Measurements from ENCODE around the gene C17orf113. TPM values are rescaled to one million over a fixed set of nuclear protein-coding genes. Genes with fewer than 3 reads are reported as not detected.

C17orf113 gene
- polyA plus RNA-seq, 3 donors, result 0.12 to 1.5 (median 0.22) TPM

DNA sequence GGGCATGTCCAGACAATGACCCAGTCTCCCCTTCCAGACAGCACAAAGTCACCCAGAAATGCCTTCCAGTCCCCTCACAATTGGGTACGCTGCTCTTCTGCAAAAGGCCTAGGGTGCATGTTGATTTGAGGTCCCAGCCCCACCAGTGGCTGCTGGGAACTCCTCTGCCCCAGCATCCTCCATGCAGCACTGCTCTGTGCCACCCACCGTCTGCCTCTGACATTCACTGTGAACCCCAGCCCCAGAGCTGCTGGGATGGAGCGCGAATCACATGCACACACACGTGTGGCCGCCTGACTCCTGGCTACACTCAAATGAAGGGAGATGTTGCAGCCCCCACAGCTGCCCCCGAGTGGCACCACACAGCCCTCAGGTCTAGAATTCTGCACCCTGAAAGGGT, 1.2 kb upstream of the C17orf113 start:
- no peak overlapping the region for H3K27ac ChIP-seq (ENCODE audit: low read depth, low read length)
- WGBS, 3 donors, result 91 to 95% (median 94%) methylated on average over 7 of the region's 7 CpGs

DNA sequence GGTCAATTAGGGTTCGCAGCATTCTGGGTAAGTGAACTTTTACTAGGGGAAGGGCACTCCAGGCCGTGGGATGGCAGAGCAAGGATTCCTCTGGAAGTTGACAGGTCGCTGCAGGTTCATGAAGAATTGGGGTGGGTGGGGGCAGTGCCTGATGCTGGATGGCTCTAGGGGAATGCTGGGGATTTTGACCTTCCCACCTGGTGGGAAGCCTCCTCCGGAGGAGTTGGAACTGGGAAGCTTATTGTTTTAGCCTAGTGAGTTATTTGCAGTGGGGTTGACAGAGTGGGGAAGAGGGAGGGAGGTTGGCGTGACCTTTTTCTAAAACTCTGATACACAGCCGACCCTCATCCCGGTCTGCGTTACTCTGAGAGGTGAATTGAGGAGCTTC, 606 bp upstream of the C17orf113 start:
- 31 to 66% (median 64%) methylated on average over 8 of the region's 8 CpGs for WGBS, 3 donors
- no peak overlapping the region for H3K27ac ChIP-seq (ENCODE audit: low read depth, low read length)

DNA sequence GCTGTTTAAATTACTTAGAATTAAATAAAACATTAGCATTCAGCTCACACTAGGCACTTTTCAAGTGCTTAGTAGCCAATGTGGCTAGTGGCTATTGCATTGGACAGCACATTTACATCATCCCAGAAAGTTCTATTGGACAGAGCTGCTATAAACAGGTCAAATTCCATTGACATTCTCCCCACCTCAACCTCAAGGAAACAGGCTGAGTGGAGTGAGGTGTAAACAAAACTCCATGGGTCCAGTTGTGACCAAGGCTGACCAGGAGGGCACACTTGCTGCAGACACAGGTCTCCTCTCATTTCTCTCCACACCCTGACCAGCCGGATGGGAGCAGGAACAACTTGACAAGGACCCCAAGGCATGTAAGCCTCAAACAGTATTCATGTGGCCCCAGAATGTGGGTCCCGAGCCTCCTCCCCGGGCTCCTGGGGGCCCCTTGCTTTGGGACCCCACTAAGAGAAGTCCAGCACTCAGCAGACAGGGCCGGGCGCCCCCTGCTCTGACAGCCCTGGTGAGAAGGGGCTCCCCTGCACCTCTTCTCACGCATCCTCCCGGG, 488 bp downstream of the C17orf113 start:
- WGBS, 3 donors, result 0 to 2% (median 0%) methylated on average over 7 of the region's 7 CpGs
- H3K27ac ChIP-seq (ENCODE audit: low read depth, low read length), result no peak overlapping the region

DNA sequence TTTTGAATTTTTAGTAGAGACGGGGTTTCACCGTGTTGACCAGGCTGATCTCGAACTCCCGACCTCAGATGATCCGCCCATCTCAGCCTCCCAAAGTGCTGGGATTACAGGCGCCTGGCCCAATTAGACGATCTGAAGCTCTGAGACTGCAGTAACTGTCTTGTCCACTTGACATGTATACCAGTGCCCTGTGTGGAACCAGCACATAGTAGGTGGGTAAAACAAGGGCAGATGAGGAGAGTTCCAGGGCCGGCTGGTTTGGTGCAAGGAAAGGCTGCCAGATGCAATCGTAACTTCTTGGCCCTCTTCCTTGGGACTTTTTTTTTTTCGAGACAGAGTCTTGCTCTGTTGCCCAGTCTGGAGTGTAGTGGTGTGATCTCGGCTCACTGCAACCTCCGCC, 3.1 kb downstream of the C17orf113 start:
- no peak overlapping the region for H3K27ac ChIP-seq (ENCODE audit: low read depth, low read length)
- WGBS, 3 donors, result 86 to 90% (median 86%) methylated on average over 12 of the region's 12 CpGs

DNA sequence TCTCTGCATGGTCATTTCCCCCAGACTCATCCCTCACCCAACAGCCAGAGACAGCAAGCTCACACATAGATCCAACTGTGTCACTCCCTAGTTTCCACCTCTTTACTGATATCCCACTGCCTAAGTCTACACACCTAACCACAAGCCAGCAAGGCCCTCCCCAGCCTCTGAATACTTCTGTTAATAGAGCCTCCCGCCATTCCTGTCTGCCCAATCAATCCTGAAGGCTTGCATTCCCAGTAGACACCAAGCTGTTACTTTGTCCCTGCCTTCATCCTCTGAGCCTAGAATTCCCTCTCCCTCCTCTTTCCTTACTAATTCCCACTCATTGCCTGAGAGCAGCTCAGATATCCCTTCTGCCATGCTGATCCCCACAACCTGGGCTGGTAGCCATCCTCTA, 4.7 kb downstream of the C17orf113 start:
- WGBS, 3 donors, result 81 to 91% (median 89%) methylated on average over 1 of the region's 1 CpG
- H3K27ac ChIP-seq (ENCODE audit: low read depth, low read length), result no peak overlapping the region

DNA sequence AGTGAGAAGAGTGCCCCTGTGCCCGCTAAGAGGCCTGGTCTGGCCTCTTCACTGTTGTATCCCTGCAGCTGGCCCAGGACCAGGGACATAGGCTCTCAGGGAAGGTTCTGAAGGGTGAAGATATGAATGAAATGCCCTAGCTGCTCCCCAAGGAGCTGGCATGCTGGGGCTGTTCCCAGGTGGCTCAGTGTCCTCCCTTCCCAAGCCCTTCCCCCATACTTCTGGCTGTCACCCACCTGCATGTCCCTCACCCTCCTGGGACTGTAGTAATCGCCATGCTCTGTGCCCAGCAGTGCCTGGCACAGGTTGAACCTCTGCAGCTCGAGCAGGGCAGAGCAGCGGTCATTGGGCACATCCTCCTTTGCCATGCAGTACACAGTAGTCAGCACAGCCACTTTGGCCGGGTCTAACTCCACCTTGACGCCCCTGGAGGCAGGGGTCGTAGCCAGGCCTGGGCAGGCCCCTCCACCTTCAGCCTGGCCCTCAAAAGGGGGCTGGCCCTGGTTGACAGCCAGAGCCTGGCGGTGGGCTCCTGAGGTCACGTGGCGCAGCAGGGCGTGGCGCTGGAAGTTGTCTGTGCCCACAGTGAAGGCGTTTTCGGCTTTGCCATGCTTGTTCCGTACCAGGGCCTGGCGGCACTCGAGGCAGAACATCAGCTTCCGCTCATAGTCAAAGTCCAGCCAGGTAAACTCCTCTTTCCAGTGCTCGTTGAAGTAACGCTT, 7.6 kb downstream of the C17orf113 start:
- no peak overlapping the region for H3K27ac ChIP-seq (ENCODE audit: low read depth, low read length)
- 81 to 95% (median 91%) methylated on average over 20 of the region's 20 CpGs for WGBS, 3 donors

DNA sequence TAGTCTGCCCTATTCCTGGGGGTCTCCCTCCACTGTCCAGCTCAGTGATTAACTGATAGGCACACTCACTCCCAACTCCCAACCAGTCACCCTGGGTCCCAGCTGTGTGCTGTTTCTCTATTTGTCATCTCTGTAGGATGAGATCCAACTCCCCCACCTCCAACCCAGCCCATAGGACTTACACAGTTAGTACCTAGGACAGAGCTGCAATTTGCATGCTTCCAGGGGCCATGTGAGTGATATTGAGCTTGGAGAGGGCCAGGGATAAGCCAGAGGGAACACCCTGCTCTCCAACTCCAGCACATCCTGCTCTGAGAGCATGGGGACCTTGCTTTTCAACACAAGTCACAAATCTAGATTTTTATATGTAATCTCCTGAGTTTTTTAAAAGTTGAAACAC, 8.8 kb downstream of the C17orf113 start:
- H3K27ac ChIP-seq (ENCODE audit: low read depth, low read length), result no peak overlapping the region

DNA sequence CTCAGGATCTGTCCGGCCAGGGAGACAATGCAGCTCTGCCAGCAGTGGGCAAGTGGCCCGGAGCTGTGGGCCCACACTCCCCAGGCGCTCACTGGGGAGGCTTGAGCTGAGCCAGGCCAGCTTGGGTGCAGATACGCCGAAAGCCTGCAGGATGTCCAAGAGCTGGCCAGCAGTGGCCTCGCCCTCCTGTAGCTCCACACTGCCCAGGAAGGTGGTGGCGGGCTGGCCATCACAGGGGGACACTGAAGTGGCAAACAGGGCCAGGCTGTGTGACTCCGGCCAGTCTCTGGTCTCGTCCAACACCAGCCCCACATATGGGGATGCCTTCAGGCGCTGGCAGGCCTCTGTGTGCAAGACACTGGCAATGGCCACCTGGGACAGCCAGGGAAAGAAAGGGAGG, 9.6 kb downstream of the C17orf113 start:
- no peak overlapping the region for H3K27ac ChIP-seq (ENCODE audit: low read depth, low read length)

DNA sequence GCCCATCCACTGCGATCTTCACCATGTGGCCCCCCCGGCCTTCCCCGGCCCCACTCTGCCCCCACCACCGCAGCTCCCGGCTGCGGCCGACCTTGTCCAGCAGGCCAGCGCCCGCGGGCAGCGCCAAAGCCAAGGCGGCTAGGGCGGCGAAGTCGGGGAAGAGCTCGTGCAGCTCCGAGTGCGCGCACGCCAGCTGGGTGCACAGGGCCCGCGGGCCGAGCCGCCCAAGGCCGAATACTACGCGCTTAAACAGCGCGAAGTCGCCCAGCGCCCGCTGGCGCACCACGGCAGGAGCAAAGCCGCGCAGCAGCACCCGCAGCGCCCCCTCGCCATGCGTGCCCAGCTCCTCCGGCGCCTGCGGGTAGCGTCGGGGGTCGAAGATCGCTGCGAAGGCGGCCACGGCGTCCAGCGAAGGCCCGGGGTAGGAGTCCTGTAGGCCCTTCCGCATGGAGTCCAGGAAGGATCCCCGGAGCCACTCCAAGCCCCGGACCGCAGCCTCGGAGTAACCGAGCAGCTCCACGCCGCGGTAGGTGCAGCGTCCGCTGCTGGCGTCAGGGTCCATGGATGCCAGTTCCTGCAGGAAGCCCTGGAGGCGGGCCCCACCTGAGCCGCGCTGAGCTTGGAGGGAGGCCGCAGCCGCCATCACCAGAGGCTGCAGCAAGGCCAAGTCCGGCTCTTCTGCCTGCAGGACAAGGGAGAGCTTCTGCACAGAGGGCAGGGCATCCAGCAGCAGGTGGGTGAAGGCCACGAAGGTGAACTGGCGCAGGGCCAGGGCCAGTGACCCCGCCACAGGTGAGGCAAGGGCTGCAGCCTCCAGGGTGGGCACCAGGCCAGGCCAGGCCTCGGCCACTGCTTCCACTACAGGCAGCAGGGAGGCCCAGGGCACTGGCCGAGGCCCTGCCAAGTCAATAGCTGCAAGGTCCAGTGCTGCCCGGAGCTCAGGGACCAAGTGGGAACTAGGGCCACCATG, 10.3 kb downstream of the C17orf113 start:
- WGBS, 3 donors, result 40 to 62% (median 43%) methylated on average over 58 to 77 of the region's 77 CpGs
- no peak overlapping the region for H3K27ac ChIP-seq (ENCODE audit: low read depth, low read length)

More for the DNA sequence above, 9.6 kb downstream of the C17orf113 start:
- 92 to 96% (median 92%) methylated on average over 10 of the region's 10 CpGs for WGBS, 3 donors

DNA sequence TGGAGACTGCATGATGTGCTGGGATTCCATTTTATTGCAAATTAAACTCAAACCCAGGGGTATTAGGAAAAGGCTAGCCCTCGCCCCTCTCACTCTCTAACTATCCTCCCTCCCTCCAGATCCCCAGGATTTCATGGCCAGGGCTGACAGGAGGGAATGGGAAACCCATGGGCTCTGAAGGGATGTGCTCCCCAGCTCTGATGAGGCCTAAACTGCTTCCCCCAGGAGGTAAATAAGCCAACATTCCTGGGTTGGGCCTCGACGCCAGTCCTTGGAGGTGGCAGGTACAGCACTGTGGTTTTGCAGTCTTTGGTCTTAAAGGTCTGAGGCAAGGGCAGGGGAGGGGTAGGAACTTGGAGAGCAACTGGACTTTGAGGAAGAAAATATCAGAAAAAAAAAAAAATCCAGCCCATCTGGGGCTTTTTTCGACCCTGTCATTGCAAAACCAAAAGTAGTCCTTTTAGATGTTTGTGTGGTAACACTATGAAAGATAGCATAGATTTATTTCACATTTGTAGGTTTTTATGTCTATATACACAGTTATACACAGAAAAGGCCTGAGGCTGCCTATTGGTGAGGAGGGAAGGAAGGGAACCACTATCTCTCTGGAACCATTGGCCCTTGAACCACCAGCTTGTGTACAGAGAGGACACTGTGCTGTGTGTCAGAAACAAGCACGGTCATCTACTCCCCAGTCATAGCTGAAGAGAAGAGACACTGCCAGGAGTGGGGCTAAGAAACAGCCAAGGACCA, 12.0 kb downstream of the C17orf113 start:
- H3K27ac ChIP-seq (ENCODE audit: low read depth, low read length), result no peak overlapping the region
- WGBS, 3 donors, result 72 to 90% (median 75%) methylated on average over 5 of the region's 5 CpGs

DNA sequence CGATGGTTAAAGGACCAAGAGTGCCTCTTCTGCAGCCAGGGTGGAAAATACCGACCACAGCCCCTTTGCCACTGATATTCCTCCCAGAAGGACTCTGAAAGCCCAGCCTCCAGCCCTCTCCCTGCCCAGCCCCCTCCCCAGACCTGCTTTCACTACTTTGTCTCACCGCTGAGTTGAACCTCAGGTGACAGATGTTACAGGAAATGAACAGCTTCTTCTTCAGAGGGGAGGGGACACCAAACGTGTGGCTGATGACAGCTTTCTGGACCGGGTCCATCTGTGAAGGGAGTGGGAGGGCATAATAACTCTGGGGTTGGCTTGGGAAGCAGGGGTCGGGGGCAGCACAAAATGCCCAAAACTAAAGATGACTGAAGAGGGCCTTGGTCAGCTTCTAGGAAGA, 16.3 kb downstream of the C17orf113 start:
- whole genome bisulfite sequencing, 3 donors, result 43 to 55% (median 48%) methylated on average over 5 to 6 of the region's 6 CpGs
- H3K27ac ChIP-seq (ENCODE audit: low read depth, low read length), result no peak overlapping the region

DNA sequence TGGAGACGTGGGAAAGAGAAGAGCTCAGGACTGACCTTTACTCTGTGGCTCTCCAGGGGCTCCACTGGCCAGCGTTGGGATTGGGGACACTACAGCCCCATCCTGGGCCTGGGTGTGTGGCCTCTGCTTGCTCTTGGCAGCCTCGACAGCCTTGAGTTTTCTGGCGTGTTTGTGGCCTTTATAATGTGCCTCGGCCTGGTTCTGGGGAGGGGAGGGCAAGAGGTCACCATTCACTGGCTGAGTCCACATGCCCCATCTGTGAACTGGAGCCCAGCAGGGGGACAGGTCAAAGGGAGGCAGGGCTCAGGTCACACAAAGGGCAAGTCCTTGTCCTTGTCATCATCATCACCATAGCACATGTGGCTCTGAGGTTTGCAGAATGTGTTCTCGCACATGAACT, 18.8 kb downstream of the C17orf113 start:
- WGBS, 3 donors, result 54 to 71% (median 56%) methylated on average over 6 of the region's 6 CpGs
- H3K27ac ChIP-seq (ENCODE audit: low read depth, low read length), result no peak overlapping the region

DNA sequence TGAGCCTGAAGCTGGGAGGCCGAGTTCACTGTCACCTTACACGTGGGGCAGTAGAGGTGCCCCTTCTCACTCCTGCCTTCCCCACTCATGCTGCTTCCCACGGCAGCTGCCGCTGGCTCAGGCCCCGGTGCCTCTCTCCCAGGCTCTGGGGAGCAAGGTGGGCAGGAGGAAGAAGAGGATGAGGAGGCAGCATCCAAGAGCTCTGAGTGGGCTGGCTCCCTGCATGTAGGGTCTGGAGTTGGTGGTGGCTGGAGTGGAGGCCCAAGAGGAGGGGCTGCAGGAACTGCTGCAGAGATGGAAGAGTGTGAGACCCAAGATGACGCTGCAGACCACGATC, 21.6 kb downstream of the C17orf113 start:
- WGBS, 3 donors, result 75 to 87% (median 86%) methylated on average over 7 of the region's 7 CpGs
- H3K27ac ChIP-seq (ENCODE audit: low read depth, low read length), result no peak overlapping the region

DNA sequence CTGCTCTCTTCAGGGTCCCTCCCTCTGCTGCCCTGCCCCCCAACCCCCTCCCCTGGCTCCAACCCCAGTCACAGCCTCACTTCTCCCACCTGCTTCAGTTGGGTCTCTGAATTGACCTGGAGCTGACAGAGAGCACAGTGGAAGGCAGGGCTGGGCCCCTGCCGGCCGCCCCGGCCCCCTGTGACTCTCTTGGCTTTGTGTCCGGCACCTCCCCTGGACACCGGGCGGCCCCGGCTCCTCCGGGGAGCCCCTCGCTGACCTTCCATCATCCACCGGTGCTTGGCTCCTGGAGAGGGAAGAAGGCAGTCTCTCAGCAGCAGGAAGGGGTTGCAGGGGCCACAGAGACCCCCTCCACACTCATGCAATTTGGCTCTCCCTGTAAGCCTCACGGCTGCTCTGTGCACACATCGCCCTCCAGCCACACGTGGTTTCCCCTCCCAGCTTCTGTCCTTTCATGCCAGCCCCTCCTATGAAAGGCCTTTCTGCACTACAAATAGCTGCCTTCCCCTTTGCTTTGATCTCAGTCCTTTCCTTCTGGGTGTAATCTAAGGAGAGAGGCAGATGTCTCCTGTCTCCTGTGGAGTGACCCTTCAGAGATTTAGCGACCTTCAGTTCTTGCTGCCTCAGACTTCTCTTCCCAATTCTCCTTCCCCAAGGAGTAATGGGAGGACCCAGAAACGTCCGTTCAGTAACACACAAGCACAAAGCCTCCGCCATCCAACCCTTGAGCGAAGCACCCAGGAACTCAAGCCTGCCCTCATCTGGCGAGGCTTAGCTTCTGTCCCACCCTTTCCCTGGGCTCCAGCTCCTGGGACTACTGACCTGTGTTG, 22.2 kb downstream of the C17orf113 start:
- WGBS, 3 donors, result 59 to 64% (median 64%) methylated on average over 19 of the region's 19 CpGs
- H3K27ac ChIP-seq (ENCODE audit: low read depth, low read length), result no peak overlapping the region

DNA sequence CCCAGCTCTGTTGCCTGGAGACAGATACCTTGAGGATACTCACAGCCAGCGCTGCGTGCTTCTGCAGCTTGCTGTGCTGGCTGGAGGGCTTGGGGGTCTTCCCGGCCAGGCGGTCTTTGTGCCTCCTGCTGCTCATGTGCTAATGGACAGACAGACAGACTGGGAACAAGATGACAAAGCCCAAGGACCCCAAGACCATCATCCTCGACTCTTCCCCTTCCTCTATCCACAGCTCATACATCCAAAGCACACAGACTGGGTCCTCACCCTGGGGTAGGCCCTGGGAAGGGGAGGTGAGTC, 22.9 kb downstream of the C17orf113 start:
- 71 to 79% (median 73%) methylated on average over 5 of the region's 5 CpGs for WGBS, 3 donors
- no peak overlapping the region for H3K27ac ChIP-seq (ENCODE audit: low read depth, low read length)

DNA sequence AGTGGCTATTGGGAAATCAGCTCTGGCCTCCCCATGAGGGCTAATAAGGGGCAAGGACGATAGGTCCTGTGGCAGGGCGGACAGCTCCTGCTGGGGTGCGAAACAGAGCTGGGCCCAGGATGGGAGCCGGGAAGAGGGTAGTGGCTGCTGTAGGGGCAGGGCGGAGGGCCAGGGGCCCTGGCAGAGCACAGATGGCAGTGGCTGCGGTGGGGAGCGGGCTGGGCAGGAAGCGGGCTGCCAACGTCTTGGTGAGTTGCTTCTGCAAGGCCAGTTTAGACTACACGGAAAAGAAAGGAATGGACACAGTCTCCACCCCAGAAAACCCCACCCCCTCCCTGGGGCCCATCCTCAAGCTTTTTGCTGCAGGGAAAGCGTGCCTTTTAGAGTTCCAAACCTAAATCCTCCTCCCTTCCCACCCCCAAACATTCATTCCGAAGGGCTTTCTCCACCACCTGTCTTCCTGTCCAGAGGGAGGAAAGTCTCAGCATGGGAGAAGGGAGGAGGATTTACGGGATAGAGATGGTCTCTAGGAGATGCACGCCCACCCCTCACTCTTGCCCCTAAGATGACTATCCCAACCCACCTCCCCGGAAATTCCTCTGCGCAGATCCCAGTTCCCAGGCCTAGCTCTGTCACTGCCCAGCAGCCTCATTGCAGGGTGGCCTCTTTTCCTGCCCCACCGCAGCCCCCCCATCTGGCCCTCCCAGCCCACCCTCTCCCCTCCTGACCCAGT, 23.4 kb downstream of the C17orf113 start:
- WGBS, 3 donors, result 44 to 70% (median 46%) methylated on average over 17 of the region's 17 CpGs
- no peak overlapping the region for H3K27ac ChIP-seq (ENCODE audit: low read depth, low read length)

DNA sequence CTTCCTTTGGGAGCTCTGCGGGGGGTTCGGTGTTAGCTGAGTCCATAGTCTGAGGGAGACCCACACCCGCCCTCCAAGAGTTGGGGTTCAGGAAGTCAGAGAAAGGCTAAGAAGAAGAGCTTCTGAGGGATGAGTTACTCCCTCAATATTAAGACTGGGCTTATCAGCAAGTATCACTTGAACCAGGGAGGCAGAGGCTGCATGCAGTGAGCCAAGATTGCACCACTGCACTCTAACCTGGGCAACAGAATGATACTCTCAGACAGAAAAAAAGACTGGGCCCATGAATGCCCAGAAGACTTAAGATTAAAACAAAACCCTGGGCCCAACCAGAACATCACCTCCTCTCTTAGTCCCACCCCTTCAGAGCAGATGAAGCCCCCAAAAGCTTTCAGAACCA, 24.5 kb downstream of the C17orf113 start:
- H3K27ac ChIP-seq (ENCODE audit: low read depth, low read length), result no peak overlapping the region
- WGBS, 3 donors, result 93 to 99% (median 93%) methylated on average over 3 of the region's 3 CpGs

DNA sequence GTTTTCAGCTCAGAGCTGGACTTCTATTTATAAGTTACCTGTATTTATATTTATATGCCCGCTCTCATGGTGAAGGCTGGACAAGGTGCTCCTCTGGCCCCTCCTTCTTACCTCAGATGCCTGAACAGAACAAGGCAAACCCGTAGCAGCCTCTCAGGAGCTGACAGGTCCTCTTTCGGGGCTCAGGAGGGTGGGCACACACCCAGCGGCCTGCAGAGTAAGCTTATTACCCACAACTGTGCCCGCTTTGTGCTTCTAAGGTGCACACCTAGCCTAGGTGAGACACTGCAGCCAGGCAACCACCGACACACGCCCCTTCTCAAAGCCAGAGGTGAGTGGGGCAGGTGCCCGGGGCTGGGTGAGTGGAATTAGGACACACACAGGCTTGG, 25.2 kb downstream of the C17orf113 start:
- H3K27ac ChIP-seq (ENCODE audit: low read depth, low read length), result no peak overlapping the region
- 66 to 68% (median 66%) methylated on average over 8 of the region's 8 CpGs for WGBS, 3 donors

Data from adipose tissue (tissue), 3 donors.